Neural progenitor cell (in vitro differentiated cells): ENCODE results near the gene CSF1R. TPM values are rescaled to one million over a fixed set of nuclear protein-coding genes. Genes with fewer than 3 reads are reported as not detected.

Experiments
- DNase-seq: peaks from one replicate; pipeline ENCODE4 v3.0.0-alpha.2; 2016; ENCODE audit warnings: low spot score
- H2AFZ ChIP-seq: fragments of 200-600 bp; sonication (generic); replicated peaks from 2 replicates; pipeline ENCODE4 v1.6.1; 2016; ENCODE audit warnings: antibody characterized with exemption
- H3F3A ChIP-seq: fragments of 200-600 bp; sonication (generic); 2 replicates; pipeline ENCODE4 v1.6.1; 2016; ENCODE audit warnings: antibody characterized with exemption, low read depth
- H3K27ac ChIP-seq: fragments of 200-600 bp; sonication (generic); 2 replicates; pipeline ENCODE4 v1.5.1; 2016; ENCODE audit warnings: mild to moderate bottlenecking
- H3K27me3 ChIP-seq: fragments of 200-600 bp; sonication (generic); 2 replicates; pipeline ENCODE4 v1.6.1; 2016; ENCODE audit warnings: mild to moderate bottlenecking, moderate library complexity
- H3K36me3 ChIP-seq: fragments of 200-600 bp; sonication (generic); 2 replicates; pipeline ENCODE4 v1.5.1; 2016
- H3K4me1 ChIP-seq: fragments of 200-600 bp; sonication (generic); 2 replicates; pipeline ENCODE4 v1.6.1; 2016; ENCODE audit warnings: mixed run types
- H3K4me2 ChIP-seq: fragments of 200-600 bp; sonication (generic); 2 replicates; pipeline ENCODE4 v1.6.1; 2016
- H3K4me3 ChIP-seq: fragments of 200-600 bp; sonication (generic); 2 replicates; pipeline ENCODE4 v1.5.1; 2016
- H3K79me2 ChIP-seq: fragments of 200-600 bp; sonication (generic); 2 replicates; pipeline ENCODE4 v1.6.1; 2016; ENCODE audit warnings: low read depth
- H3K9ac ChIP-seq: fragments of 200-600 bp; sonication (generic); 2 replicates; pipeline ENCODE4 v1.6.1; 2016
- H3K9me3 ChIP-seq: fragments of 200-600 bp; sonication (generic); 2 replicates; pipeline ENCODE4 v1.5.1; 2016; ENCODE audit warnings: low read depth
- H4K20me1 ChIP-seq: fragments of 200-600 bp; sonication (generic); 2 replicates; pipeline ENCODE4 v1.6.1; 2016; ENCODE audit warnings: low read depth
- H3K27ac Mint-ChIP-seq: 3 replicates; pipeline ENCODE4 v1.8.0; 2021; ENCODE audit warnings: mixed read lengths
- H3K27me3 Mint-ChIP-seq: 2 replicates; pipeline ENCODE4 v1.8.0; 2022; ENCODE audit warnings: low read depth, mild to moderate bottlenecking, inconsistent platforms, moderate library complexity, mixed read lengths; ENCODE audit not compliant: insufficient read depth
- H3K36me3 Mint-ChIP-seq: 3 replicates; pipeline ENCODE4 v1.8.0; 2021; ENCODE audit warnings: mixed read lengths
- H3K4me1 Mint-ChIP-seq: 3 replicates; pipeline ENCODE4 v1.8.0; 2021; ENCODE audit warnings: mixed read lengths
- H3K4me3 Mint-ChIP-seq: 3 replicates; pipeline ENCODE4 v1.8.0; 2021; ENCODE audit warnings: mild to moderate bottlenecking, moderate library complexity, mixed read lengths
- H3K9me3 Mint-ChIP-seq: 3 replicates; pipeline ENCODE4 v1.8.0; 2020; ENCODE audit warnings: mixed read lengths
- CTCF ChIP-seq: fragments of 200-600 bp; sonication (generic); IDR thresholded peaks from 2 replicates; pipeline ENCODE4 v1.5.1; 2017; ENCODE audit warnings: antibody characterized with exemption, mild to moderate bottlenecking
- EZH2 ChIP-seq: fragments of 200-600 bp; sonication (generic); IDR thresholded peaks from 2 replicates; pipeline ENCODE4 v1.6.1; 2017; ENCODE audit warnings: antibody characterized with exemption, mild to moderate bottlenecking, moderate library complexity
- EZH2phosphoT487 ChIP-seq: fragments of 200-600 bp; sonication (generic); IDR thresholded peaks from 2 replicates; pipeline ENCODE4 v1.6.1; 2017; ENCODE audit warnings: antibody characterized with exemption
- total RNA-seq: library from RNA; depleted of rRNA; stranded (reverse); fragments of >200 nt; gene quantifications from 2 replicates; pipeline ENCODE4 v1.2.3, GENCODE V29; 2015; ENCODE audit warnings: low replicate concordance

CSF1R gene
- total RNA-seq, 1 donor from 2014 or later: not detected

- DNase-seq: no peak
- no peak overlapping the region for H2AFZ ChIP-seq
These were observed 17.3 kb downstream of the CSF1R start for GRCh38 chr5:150068961-150069645.

GRCh38 chr5:150068472-150068871 is 17.9 kb downstream of the CSF1R start:
- H3K27me3 Mint-ChIP-seq: peaks cover 2% of the 10 kb centered on the region
- H3K36me3 Mint-ChIP-seq: no peaks in the 10 kb centered on the region
- H3K4me3 Mint-ChIP-seq: no peak overlapping the region
- Histone ChIP-seq H3K4me2 (no peak overlapping the region), H3K4me3 (no peak overlapping the region), H3F3A (no peaks in the 10 kb centered on the region), H2AFZ (no peak overlapping the region), H4K20me1 (no peaks in the 10 kb centered on the region), H3K27me3 (no peaks in the 10 kb centered on the region), H3K9ac (no peak overlapping the region), H3K4me1 (peaks cover 15% of the 10 kb centered on the region), H3K9me3 (no peaks in the 10 kb centered on the region), H3K79me2 (no peaks in the 10 kb centered on the region), H3K27ac (no peak overlapping the region), H3K36me3 (no peaks in the 10 kb centered on the region)
- H3K27ac Mint-ChIP-seq: peak overlapping the region; percentile 60
- peaks cover 18% of the 10 kb centered on the region for H3K4me1 Mint-ChIP-seq
- no peak for DNase-seq
- TF ChIP-seq EZH2phosphoT487 (no peak), EZH2 (no peak), CTCF (no peak)
- peaks cover 3% of the 10 kb centered on the region for H3K9me3 Mint-ChIP-seq

More at GRCh38 chr5:150068961-150069645, 17.3 kb downstream of the CSF1R start:
- no peak overlapping the region for H3K9ac ChIP-seq
- no peak overlapping the region for H3K27ac ChIP-seq
- Mint-ChIP-seq H3K36me3 (no peaks in the 10 kb centered on the region), H3K27ac (no peak overlapping the region), H3K4me3 (no peak overlapping the region), H3K27me3 (peaks cover 2% of the 10 kb centered on the region), H3K4me1 (peaks cover 17% of the 10 kb centered on the region), H3K9me3 (peaks cover 3% of the 10 kb centered on the region)
- H3K36me3 ChIP-seq: no peaks in the 10 kb centered on the region
- peaks cover 14% of the 10 kb centered on the region for H3K4me1 ChIP-seq
- H3K4me2 ChIP-seq: no peak overlapping the region
- no peaks in the 10 kb centered on the region for H3K27me3 ChIP-seq
- H4K20me1 ChIP-seq: no peaks in the 10 kb centered on the region
- TF ChIP-seq CTCF: no peak
- no peak for TF ChIP-seq EZH2phosphoT487
- TF ChIP-seq EZH2: no peak
- H3K4me3 ChIP-seq: no peak overlapping the region
- H3K79me2 ChIP-seq: no peaks in the 10 kb centered on the region
- H3K9me3 ChIP-seq: no peaks in the 10 kb centered on the region
- no peaks in the 10 kb centered on the region for H3F3A ChIP-seq

GRCh38 chr5:150068071-150068470 is 18.3 kb downstream of the CSF1R start:
- Histone ChIP-seq H3K79me2 (no peaks in the 10 kb centered on the region), H3K9me3 (no peaks in the 10 kb centered on the region), H3K4me2 (no peak overlapping the region), H3K36me3 (no peaks in the 10 kb centered on the region), H3K4me1 (peaks cover 15% of the 10 kb centered on the region), H3K9ac (no peak overlapping the region), H3K4me3 (no peak overlapping the region), H3F3A (no peaks in the 10 kb centered on the region), H3K27ac (no peak overlapping the region), H4K20me1 (no peaks in the 10 kb centered on the region), H3K27me3 (no peaks in the 10 kb centered on the region), H2AFZ (no peak overlapping the region)
- Mint-ChIP-seq H3K4me1 (peaks cover 18% of the 10 kb centered on the region), H3K4me3 (no peak overlapping the region), H3K36me3 (no peaks in the 10 kb centered on the region), H3K27ac (no peak overlapping the region), H3K9me3 (peaks cover 3% of the 10 kb centered on the region), H3K27me3 (peaks cover 2% of the 10 kb centered on the region)
- no peak for DNase-seq
- TF ChIP-seq EZH2 (no peak), EZH2phosphoT487 (no peak), CTCF (no peak)
